ENCODE data around the gene VOPP1.

Gene VOPP1

GRCh38 chr7:55488804-55489340 is 83.4 kb downstream of the VOPP1 start:
- H3K9ac ChIP-seq (ENCODE audit: low read depth, low read length, poor library complexity, severe bottlenecking) = no peak overlapping the region
- no peaks in the 10 kb centered on the region for H3K79me2 ChIP-seq (ENCODE audit: insufficient read depth, low read length)
- no peaks in the 10 kb centered on the region for H3K27me3 ChIP-seq (ENCODE audit: insufficient read depth, low read length, poor library complexity, severe bottlenecking)
- H3K4me3 ChIP-seq (ENCODE audit: low read length, poor library complexity, severe bottlenecking) = no peak overlapping the region
- H3K4me1 ChIP-seq (ENCODE audit: insufficient read depth, low read length, poor library complexity, severe bottlenecking) = no peaks in the 10 kb centered on the region
- H3K36me3 ChIP-seq (ENCODE audit: insufficient read depth, low read length) = peaks cover 90% of the 10 kb centered on the region; the same call in 1 of the 2 replicates
- H3K9me2 ChIP-seq (replicated peaks; ENCODE audit: low read depth, low read length) = no peaks in the 10 kb centered on the region
- H3F3A ChIP-seq (ENCODE audit: low read depth) = no peaks in the 10 kb centered on the region
- H3K9me3 ChIP-seq (ENCODE audit: insufficient read depth, low read depth, low read length) = no peaks in the 10 kb centered on the region
- TF ChIP-seq CTCF (conservative IDR thresholded peaks at IDR 0.05; ENCODE audit: low read length) (no peak), EZH2phosphoT487 (IDR thresholded peaks at IDR 0.05; ENCODE audit: borderline replicate concordance) (no peak)
- H3K4me2 ChIP-seq (ENCODE audit: low read depth, low read length, poor library complexity, severe bottlenecking) = no peak overlapping the region
- H2AFZ ChIP-seq (ENCODE audit: low read length) = no peak overlapping the region
- peaks cover 3% of the 10 kb centered on the region for H4K20me1 ChIP-seq (ENCODE audit: insufficient read depth, low read length, poor library complexity, severe bottlenecking)

GRCh38 chr7:55488216-55488615 is 84.1 kb downstream of the VOPP1 start:
- no peaks in the 10 kb centered on the region for H3K4me1 ChIP-seq (ENCODE audit: insufficient read depth, low read length, poor library complexity, severe bottlenecking)
- H3K27me3 ChIP-seq (ENCODE audit: insufficient read depth, low read length, poor library complexity, severe bottlenecking) = no peaks in the 10 kb centered on the region
- H3K4me2 ChIP-seq (ENCODE audit: low read depth, low read length, poor library complexity, severe bottlenecking) = no peak overlapping the region
- no peaks in the 10 kb centered on the region for H3K9me3 ChIP-seq (ENCODE audit: insufficient read depth, low read depth, low read length)
- H3K9ac ChIP-seq (ENCODE audit: low read depth, low read length, poor library complexity, severe bottlenecking) = no peak overlapping the region
- H3F3A ChIP-seq (ENCODE audit: low read depth) = no peaks in the 10 kb centered on the region
- peaks cover 3% of the 10 kb centered on the region for H4K20me1 ChIP-seq (ENCODE audit: insufficient read depth, low read length, poor library complexity, severe bottlenecking)
- H3K4me3 ChIP-seq (ENCODE audit: low read length, poor library complexity, severe bottlenecking) = no peak overlapping the region
- H3K79me2 ChIP-seq (ENCODE audit: insufficient read depth, low read length) = no peaks in the 10 kb centered on the region
- no peak overlapping the region for H2AFZ ChIP-seq (ENCODE audit: low read length)
- TF ChIP-seq CTCF (conservative IDR thresholded peaks at IDR 0.05; ENCODE audit: low read length) (no peak), EZH2phosphoT487 (IDR thresholded peaks at IDR 0.05; ENCODE audit: borderline replicate concordance) (no peak)
- peaks cover 89% of the 10 kb centered on the region; the same call in 1 of the 2 replicates for H3K36me3 ChIP-seq (ENCODE audit: insufficient read depth, low read length)
- no peaks in the 10 kb centered on the region for H3K9me2 ChIP-seq (replicated peaks; ENCODE audit: low read depth, low read length)

DNA sequence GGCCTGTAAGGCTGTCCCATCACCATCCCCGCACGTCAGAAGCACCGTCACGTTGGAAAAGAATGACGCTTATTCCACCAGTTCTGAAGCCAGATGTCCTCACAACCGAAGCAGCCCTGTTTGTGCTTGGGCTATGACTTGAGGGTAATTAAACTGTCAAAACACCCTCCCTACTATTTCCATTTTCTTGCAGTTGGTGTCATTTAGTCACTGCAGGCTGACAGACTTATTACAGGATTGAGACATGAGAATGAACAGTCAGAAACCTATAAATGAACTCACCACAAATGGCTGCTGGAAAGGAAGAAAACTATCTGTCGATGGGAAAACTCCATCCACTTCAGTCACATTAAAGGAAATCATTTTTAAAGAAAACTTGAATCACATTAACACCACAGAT is 85.3 kb downstream of the VOPP1 start:
- Histone ChIP-seq H3K9ac (ENCODE audit: low read depth, low read length, poor library complexity, severe bottlenecking) (no peak overlapping the region), H3F3A (ENCODE audit: low read depth) (no peaks in the 10 kb centered on the region), H3K36me3 (ENCODE audit: insufficient read depth, low read length) (peaks cover 86% of the 10 kb centered on the region; the same call in 1 of the 2 replicates), H3K27me3 (ENCODE audit: insufficient read depth, low read length, poor library complexity, severe bottlenecking) (no peaks in the 10 kb centered on the region), H3K4me1 (ENCODE audit: insufficient read depth, low read length, poor library complexity, severe bottlenecking) (no peaks in the 10 kb centered on the region), H3K4me2 (ENCODE audit: low read depth, low read length, poor library complexity, severe bottlenecking) (no peak overlapping the region), H3K79me2 (ENCODE audit: insufficient read depth, low read length) (no peaks in the 10 kb centered on the region), H4K20me1 (ENCODE audit: insufficient read depth, low read length, poor library complexity, severe bottlenecking) (peaks cover 3% of the 10 kb centered on the region), H2AFZ (ENCODE audit: low read length) (no peak overlapping the region), H3K4me3 (ENCODE audit: low read length, poor library complexity, severe bottlenecking) (no peak overlapping the region), H3K9me2 (replicated peaks; ENCODE audit: low read depth, low read length) (no peaks in the 10 kb centered on the region), H3K9me3 (ENCODE audit: insufficient read depth, low read depth, low read length) (no peaks in the 10 kb centered on the region)
- TF ChIP-seq CTCF (conservative IDR thresholded peaks at IDR 0.05; ENCODE audit: low read length) (no peak), EZH2phosphoT487 (IDR thresholded peaks at IDR 0.05; ENCODE audit: borderline replicate concordance) (no peak)
